ENCODE data around the gene PNKD. TPM values are rescaled to one million over a fixed set of nuclear protein-coding genes. Genes with fewer than 3 reads are reported as not detected.
A peak's percentile ranks its signal among the peaks of the same experiment; 100 is the strongest.

PNKD gene
- total and polyA plus RNA-seq, 12 donors: 48.8 to 181 (median 87.4) TPM

DNA sequence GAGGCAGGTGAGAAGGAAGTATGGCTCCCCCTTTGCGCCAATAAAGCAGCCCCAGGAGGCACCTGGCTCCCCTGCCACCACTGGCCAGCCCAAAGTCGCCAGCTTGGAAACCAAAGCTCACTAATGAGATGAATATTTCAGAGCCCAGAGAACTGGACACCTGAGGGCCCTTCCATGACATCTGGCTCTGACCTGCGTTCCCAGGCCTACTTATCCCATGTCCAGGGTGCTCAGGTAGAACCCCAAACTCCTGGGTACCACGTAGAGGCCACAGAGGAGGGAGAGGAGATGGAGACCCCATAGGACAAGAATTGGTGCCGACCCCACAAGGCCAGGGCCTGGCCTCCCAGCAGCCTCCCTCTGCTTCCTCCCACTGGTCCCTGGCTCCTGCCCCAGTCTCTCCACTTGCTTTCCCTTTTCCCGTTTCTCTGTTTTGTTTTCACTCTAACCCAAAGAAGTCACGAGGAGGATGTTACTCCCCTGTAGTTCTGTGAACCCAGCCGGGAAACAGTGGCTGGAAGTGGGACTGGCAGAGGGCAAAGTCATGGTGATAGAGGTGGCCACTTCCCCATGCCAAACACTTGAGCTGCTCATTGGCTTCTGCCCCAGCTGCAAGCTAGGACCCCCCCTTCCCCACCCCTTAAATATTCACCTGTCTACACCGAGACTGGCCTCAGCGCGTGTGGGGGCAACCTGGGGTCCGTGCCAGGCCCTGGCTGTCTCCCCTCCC lies 21.2 kb downstream of the PNKD start:
- Histone ChIP-seq H3K27me3 (no peaks in the 10 kb centered on the region), H3K4me1 (replicated peaks in 1 of 2) (peaks cover 34 to 72% of the 10 kb centered on the region in 2 donors), H3K4me3 (peak overlapping the region; percentile 54 to 90 (median 80)), H3K27ac (peak overlapping the region; percentile 81 to 97 (median 96)), H3K9me3 (replicated peaks in 1 of 3) (no peaks in the 10 kb centered on the region), H3K36me3 (replicated peaks in 1 of 2) (no peaks in the 10 kb centered on the region)
- no peak for TF ChIP-seq POLR2A (IDR thresholded peaks at IDR 0.05)
- DNase-seq: peak in 4 of 7 donors; percentile 42 to 53 (median 44)
- WGBS, 4 donors: 20 to 48% (median 31%) methylated on average over 8 to 12 of the region's 12 CpGs
- intact Hi-C loops (cut with DNase I): no loop called here

DNA sequence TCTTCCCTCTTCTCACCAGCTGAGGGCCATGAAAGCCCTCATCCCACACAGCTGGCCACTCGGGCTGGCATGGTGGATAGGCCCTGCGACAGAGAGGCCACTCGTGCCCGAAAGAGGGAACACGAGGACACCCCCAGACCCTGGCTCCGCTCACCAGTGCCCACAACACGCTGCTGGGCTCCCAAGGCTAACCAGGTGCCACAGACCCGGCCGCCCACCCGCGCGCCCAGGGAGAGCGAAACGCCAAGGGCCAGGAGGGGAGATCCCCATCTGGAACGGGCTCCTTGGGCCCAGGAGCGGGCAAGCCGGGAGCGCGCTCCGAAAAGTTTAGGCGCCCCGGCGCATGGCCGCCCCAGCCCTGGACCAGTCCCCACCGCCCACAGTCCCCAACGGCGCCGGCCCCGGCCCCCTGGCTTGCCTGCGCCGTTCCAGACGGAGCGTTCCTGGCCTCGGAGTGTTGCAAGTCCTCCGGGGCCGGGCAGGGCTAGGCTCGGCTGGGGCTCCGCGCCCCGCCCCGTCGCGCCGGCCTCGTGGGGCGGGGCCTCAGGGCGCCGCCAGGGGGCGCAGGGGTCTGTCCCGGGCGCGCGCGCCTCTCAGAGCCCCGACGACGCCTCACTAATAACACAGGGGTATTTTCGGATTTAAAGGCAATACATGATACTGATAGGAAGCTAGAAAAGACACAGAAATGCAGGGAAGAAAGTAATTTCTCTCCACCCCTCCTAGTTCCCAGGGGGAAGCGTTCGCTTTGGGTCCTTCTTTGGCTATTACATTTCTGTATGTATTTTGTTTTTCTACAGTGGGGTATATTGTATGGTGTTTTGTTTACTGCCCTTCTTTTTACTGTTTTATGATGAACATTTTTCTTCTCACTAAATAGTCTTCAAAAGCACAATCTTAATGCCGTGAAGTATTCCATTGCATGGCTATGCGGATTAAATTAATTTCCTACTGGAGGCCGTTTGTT lies 22.0 kb downstream of the PNKD start, which contains the start of gene TMBIM1:
TMBIM1 (minus strand) TSS at position 456 of the 967 bp plus-strand sequence. CDS start 10,362 bp downstream, outside the sequence.
- Histone ChIP-seq H3K27ac (peak within 1 kb of the TSS; percentile 81 to 97 (median 96)), H3K9me3 (replicated peaks in 1 of 3) (no peaks in the 10 kb centered on the region), H3K4me3 (peak within 1 kb of the TSS; percentile 54 to 90 (median 80)), H3K27me3 (no peaks in the 10 kb centered on the region), H3K36me3 (replicated peaks in 1 of 2) (no peaks in the 10 kb centered on the region), H3K4me1 (replicated peaks in 1 of 2) (peaks cover 25 to 64% of the 10 kb centered on the region in 2 donors)
- intact Hi-C loops (cut with DNase I): no loop called here
- TF ChIP-seq, protein P1, sequence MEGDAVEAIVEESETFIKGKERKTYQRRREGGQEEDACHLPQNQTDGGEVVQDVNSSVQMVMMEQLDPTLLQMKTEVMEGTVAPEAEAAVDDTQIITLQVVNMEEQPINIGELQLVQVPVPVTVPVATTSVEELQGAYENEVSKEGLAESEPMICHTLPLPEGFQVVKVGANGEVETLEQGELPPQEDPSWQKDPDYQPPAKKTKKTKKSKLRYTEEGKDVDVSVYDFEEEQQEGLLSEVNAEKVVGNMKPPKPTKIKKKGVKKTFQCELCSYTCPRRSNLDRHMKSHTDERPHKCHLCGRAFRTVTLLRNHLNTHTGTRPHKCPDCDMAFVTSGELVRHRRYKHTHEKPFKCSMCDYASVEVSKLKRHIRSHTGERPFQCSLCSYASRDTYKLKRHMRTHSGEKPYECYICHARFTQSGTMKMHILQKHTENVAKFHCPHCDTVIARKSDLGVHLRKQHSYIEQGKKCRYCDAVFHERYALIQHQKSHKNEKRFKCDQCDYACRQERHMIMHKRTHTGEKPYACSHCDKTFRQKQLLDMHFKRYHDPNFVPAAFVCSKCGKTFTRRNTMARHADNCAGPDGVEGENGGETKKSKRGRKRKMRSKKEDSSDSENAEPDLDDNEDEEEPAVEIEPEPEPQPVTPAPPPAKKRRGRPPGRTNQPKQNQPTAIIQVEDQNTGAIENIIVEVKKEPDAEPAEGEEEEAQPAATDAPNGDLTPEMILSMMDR (IDR thresholded peaks at IDR 0.05): peak; percentile 9 to 97 (median 70)
- TF ChIP-seq POLR2A (IDR thresholded peaks at IDR 0.05): peak; percentile 62 to 87
- WGBS, 4 donors: 2 to 12% (median 6%) methylated on average over 19 to 63 of the region's 63 CpGs
- peak; percentile 76 to 86 (median 80) for DNase-seq

DNA sequence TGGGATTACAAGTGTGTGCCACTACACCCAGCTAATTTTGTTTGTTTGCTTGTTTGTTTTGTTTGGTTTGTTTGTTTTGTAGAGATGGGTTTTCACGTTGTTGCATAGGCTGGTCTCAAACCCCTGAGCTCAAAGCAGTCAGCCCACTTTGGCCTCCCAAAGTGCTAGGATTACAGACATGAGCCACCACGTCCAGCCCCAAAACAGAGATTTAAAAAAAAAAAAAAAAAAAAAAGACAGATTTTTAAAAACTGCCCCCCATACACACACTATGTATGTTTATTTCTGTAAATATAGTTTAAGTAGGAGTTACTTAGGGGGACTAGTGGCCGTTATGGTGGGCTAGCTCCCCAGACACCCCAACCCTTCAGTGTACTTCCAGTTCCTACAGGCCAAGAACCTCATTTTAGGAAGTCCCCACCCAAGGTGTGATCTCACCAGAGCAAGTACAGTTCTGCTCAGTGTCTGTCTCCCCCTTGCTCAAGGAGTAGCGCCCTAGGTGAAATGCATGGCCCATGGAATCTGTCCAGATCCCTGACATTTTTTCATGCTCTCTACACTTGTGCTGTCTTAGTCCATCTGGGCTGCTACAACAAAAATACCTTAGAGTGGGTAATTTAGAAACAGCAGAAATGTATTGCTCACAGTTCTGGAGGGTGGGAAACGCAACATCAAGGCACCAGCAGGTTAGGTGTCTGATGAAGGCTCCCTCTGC lies 23.6 kb downstream of the PNKD start:
- intact Hi-C loops (cut with DNase I): no loop called here

More for the DNA sequence above, 23.6 kb downstream of the PNKD start:
- Histone ChIP-seq H3K27ac (peak overlapping the region in 4 of 5 donors; percentile 36 to 97 (median 95)), H3K4me3 (no peak overlapping the region), H3K36me3 (replicated peaks in 1 of 2) (no peaks in the 10 kb centered on the region), H3K4me1 (replicated peaks in 1 of 2) (peaks cover 20 to 49% of the 10 kb centered on the region in 2 donors), H3K27me3 (no peaks in the 10 kb centered on the region), H3K9me3 (replicated peaks in 1 of 3) (no peaks in the 10 kb centered on the region)
- TF ChIP-seq, protein P1 (IDR thresholded peaks at IDR 0.05): no peak
- no peak for TF ChIP-seq POLR2A (IDR thresholded peaks at IDR 0.05)
- WGBS, 4 donors: 60 to 71% (median 63%) methylated on average over 5 of the region's 5 CpGs
- DNase-seq: no peak

All from adrenal gland (tissue), 12 donors.